Effector memory CD4-positive, alpha-beta T cell (primary cell): ENCODE results near the gene ZNF581.

ENCODE experiments used
- DNase-seq, 3 donors: peaks; one replicate each; pipeline ENCODE4 v3.0.0-alpha.2; 2020
- H3K27ac ChIP-seq: 2 replicates; pipeline ENCODE4 v1.7.0; 2013; ENCODE audit warnings: mild to moderate bottlenecking, low read length, moderate library complexity; ENCODE audit not compliant: insufficient read depth, poor library complexity, severe bottlenecking
- H3K27me3 ChIP-seq: replicated peaks from 2 replicates; pipeline ENCODE4 v1.7.0; 2013; ENCODE audit warnings: mild to moderate bottlenecking, low read length; ENCODE audit not compliant: insufficient read depth, control insufficient read depth, poor library complexity, severe bottlenecking
- H3K36me3 ChIP-seq: 2 replicates; pipeline ENCODE4 v1.7.0; 2013; ENCODE audit warnings: mild to moderate bottlenecking, low read length, moderate library complexity; ENCODE audit not compliant: control insufficient read depth, insufficient read depth
- H3K4me1 ChIP-seq: 2 replicates; pipeline ENCODE4 v1.7.0; 2013; ENCODE audit warnings: low read length, mild to moderate bottlenecking; ENCODE audit not compliant: control insufficient read depth, insufficient read depth, poor library complexity, severe bottlenecking
- H3K4me3 ChIP-seq: 2 replicates; pipeline ENCODE4 v1.7.0; 2013; ENCODE audit warnings: low read length, low read depth, mild to moderate bottlenecking; ENCODE audit not compliant: insufficient read depth, poor library complexity, severe bottlenecking
- H3K9me3 ChIP-seq: 2 replicates; pipeline ENCODE4 v1.7.0; 2013; ENCODE audit warnings: mild to moderate bottlenecking, low read length, moderate library complexity; ENCODE audit not compliant: control insufficient read depth

ZNF581 gene

DNA sequence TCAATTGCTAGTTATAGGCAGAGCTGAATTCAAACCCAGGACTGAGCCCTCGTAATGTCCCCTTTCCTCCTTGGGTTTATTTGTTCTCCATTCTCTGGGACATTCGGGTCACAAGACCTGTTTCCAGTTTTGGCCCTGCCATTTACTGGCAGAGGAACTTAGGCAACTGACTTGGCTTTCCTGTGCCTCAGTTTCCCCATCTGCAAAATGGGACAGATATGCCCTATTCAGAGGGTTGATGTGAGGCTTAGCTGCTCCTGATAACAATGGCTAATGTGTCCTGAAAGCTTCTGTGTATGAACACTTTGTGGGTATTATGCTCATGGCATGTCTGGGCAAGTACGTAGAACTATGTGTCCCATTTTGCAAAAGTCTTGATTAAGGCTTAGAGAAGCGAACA, 42.4 kb upstream of the ZNF581 start:
- Histone ChIP-seq H3K9me3 (no peaks in the 10 kb centered on the region), H3K4me3 (peak overlapping the region; percentile 72), H3K27ac (peak overlapping the region; percentile 92), H3K4me1 (peaks cover 13% of the 10 kb centered on the region), H3K36me3 (no peaks in the 10 kb centered on the region), H3K27me3 (no peaks in the 10 kb centered on the region)
- DNase-seq: no peak

DNA sequence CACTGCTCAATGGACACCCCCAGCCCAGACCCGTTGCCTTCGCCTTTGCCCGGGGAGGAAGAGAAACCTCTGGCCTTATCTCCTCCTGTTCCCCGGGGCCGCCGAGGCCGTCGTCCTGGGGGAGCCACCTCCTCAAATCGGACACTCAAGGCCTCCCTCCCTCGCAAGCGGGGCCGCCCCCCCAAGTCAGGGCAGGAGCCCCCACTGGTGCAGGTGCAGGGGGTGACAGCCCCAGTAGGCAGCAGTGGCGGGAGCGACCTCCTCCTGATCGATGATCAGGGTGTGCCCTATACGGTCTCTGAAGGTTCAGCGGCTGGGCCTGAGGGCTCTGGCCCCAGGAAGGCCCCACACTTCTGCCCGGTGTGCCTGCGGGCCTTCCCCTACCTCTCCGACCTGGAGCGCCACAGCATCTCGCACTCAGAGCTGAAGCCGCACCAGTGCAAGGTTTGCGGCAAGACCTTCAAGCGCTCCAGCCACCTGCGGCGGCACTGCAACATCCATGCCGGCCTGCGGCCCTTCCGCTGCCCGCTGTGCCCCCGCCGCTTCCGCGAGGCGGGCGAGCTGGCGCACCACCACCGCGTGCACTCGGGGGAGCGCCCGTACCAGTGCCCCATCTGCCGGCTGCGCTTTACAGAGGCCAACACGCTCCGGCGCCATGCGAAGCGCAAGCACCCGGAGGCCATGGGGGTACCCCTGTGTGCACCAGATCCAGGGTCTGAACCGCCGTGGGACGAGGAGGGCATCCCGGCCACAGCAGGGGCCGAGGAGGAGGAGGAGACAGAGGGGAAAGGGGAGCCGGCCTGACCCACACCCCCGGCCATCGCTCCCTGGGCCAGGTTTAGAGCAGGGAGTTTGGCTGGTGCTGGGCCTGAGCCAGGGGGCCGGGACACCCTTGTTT, 41.1 kb upstream of the ZNF581 start:
- no peaks in the 10 kb centered on the region for H3K9me3 ChIP-seq
- DNase-seq: no peak
- no peaks in the 10 kb centered on the region for H3K27me3 ChIP-seq
- no peak overlapping the region for H3K4me3 ChIP-seq
- no peaks in the 10 kb centered on the region for H3K36me3 ChIP-seq
- peaks cover 19% of the 10 kb centered on the region for H3K4me1 ChIP-seq
- H3K27ac ChIP-seq: no peak overlapping the region

DNA sequence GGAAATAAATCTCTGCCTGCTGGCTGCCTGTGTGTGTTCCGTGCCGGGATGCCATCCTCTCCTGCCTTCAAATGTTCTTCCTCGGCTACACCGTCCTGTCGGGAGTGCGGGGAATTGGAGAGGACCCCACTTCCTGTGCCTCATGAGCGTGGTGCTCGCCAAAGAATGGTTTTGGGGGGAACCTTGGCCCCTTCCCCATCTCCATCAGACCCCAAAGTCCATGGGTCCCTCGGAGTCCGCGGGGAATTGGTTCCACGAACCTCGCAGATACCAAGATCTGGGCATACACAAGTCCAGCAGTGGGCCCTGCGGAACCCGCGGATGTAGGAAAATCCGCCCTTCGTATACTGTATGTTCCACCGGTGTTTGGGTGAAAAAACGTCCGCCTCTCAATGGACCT, 40.3 kb upstream of the ZNF581 start:
- Histone ChIP-seq H3K36me3 (peaks cover 4% of the 10 kb centered on the region), H3K4me3 (no peak overlapping the region), H3K9me3 (no peaks in the 10 kb centered on the region), H3K27ac (no peak overlapping the region), H3K4me1 (peaks cover 19% of the 10 kb centered on the region), H3K27me3 (no peaks in the 10 kb centered on the region)
- no peak for DNase-seq

DNA sequence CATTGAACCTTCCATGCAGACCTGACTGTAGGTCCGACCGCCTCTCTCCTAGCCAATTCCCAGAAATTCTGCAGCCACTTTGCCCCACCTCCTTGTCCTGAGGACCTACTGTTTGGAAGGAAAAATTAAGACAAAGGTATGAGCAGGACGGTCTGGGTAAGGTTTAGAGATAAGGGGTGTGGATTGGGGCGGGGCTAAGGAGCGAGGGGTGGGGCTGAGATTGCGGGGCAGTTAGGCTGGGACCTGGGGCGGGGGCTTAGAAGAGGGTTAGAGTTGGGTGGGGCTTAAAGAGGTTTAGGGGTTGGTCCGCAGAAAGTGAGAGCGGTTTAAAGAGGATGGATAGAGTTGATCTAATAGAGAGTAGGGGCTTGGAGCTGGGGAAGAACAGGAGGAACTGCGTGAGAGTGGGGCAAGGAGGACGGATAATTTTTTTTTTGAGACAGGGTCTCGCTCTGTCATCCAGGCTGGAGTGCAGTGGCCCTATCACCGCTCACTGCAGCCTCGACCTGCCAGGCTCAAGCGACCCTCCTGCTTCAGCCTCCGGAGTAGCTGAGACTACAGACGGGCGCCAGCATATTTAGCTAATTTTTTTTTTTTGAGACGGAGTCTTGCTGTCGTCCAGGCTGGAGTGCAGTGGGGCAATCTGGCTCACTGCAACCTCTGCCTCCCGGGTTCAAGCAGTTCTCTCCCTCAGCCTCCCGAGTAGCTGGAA, 39.7 kb upstream of the ZNF581 start:
- Histone ChIP-seq H3K27ac (no peak overlapping the region), H3K4me1 (peaks cover 19% of the 10 kb centered on the region), H3K36me3 (peaks cover 4% of the 10 kb centered on the region), H3K27me3 (no peaks in the 10 kb centered on the region), H3K4me3 (no peak overlapping the region), H3K9me3 (no peaks in the 10 kb centered on the region)
- DNase-seq: no peak

DNA sequence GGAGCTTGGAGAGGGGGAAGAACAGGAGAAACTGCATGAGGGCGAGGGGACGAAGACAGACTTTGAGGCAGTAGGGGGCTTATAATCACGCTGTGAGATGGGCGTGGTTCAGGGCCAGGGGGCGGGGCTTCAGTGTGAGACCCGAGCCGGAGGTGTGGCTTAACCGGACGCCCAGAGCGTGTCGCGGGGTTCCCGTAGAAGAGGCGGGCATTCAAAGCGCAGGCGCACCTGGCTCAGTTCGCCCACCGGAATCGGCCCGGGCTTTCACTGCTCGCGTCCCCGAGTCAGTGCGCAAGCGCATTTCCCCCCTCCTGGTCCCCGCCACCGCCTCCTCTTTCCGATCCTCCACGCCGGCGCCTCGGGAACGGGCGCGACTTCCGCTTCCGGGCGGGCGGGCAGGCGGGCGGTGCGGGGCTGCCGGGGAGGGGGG, 38.2 kb upstream of the ZNF581 start:
- no peaks in the 10 kb centered on the region for H3K9me3 ChIP-seq
- peaks cover 10% of the 10 kb centered on the region for H3K36me3 ChIP-seq
- H3K4me1 ChIP-seq: peaks cover 19% of the 10 kb centered on the region
- peak overlapping the region; percentile 52 for H3K4me3 ChIP-seq
- DNase-seq: peak; percentile 96 to 98 (median 98)
- H3K27me3 ChIP-seq: no peaks in the 10 kb centered on the region
- H3K27ac ChIP-seq: peak overlapping the region; percentile 93

DNA sequence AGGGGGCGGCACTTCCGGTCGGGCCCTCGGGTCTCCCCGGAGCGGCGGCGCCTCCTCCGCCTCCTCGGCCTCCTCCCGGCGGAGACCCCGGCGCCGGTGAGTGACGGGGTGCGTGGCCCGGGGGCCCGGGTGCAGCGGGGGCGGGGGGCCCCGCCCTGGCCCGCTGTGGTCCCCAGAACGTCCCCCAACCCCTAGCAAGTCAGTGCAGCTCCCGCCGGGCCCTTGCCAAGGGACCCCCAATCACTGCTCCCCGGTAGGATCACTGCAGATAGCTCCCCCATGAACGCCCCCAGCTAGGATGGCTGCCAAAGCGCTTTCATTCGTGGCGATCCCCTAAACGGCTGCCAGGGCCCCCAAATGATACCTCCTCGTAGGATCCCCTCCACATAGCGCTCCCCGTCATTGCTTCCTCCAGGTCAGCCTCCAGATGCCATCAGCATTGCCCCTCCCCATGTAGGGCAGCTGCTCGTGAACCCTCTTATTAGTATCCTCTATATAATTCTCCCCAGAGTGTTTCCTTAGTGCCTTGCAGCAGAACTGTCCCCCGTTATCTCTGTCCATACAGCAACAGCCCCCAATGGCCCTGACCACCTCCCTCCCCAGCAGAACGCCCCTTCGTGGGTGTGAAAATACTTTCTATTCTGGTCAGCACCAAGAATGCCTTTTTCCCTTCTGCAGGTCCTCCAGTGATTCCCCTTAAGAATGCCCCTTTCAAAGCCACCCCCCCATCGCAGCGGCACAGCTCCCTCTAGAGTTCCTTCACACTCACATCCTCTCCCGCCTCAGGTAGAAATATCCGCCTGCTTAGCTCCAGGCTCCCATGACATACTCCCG, 37.6 kb upstream of the ZNF581 start, which contains the start of gene ZNF865:
Gene ZNF865 (plus strand): TSS at position 11 of the 834 bp plus-strand sequence. CDS start 7,972 bp downstream, outside the sequence.
- peaks cover 14% of the 10 kb centered on the region for H3K4me1 ChIP-seq
- H3K4me3 ChIP-seq: peak within 1 kb of the TSS; percentile 68
- H3K36me3 ChIP-seq: peaks cover 14% of the 10 kb centered on the region
- DNase-seq: peak; percentile 52 to 63 (median 58)
- no peaks in the 10 kb centered on the region for H3K9me3 ChIP-seq
- no peaks in the 10 kb centered on the region for H3K27me3 ChIP-seq
- H3K27ac ChIP-seq: peak within 1 kb of the TSS; percentile 93

DNA sequence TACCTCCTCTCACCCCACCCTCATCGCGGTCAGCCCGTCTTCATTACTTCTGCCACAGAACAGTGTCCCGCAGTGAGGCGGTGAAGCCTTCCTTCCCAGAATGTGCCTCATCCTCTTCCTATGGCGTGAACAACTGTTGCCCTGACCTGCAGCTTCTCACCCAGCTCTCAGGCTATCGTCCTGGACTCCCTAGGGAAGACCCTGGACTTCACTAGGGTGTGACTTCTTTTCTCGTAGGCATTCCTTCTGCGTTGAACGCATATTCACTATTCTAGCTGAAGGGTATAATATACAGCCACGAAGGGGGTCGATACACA, 37.0 kb upstream of the ZNF581 start:
- Histone ChIP-seq H3K36me3 (peaks cover 14% of the 10 kb centered on the region), H3K27me3 (no peaks in the 10 kb centered on the region), H3K27ac (peak overlapping the region; percentile 93), H3K4me3 (peak overlapping the region; percentile 14), H3K9me3 (no peaks in the 10 kb centered on the region), H3K4me1 (peaks cover 12% of the 10 kb centered on the region)
- no peak for DNase-seq

DNA sequence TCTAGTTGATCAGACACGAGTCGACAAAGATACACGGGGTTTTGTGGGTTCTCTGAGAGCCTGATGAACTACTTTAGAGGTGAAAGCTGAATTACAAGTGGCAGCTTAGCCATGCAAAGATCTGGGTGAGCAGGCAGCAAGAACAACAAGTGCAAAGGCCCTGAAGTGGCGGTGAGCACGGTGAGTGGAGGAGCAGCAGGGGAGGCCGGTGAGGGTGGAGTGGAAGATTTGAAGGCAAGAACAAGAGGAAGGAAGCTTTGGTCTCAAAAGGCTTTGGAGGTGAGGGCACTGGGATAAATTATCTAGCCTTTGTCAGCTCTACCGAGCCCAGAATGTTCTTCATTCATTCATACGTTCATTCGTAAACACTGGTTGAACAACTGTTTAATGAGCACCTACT, 36.6 kb upstream of the ZNF581 start:
- no peaks in the 10 kb centered on the region for H3K9me3 ChIP-seq
- no peak overlapping the region for H3K4me3 ChIP-seq
- H3K4me1 ChIP-seq: peaks cover 12% of the 10 kb centered on the region
- no peaks in the 10 kb centered on the region for H3K27me3 ChIP-seq
- DNase-seq: no peak
- peak overlapping the region; percentile 93 for H3K27ac ChIP-seq
- H3K36me3 ChIP-seq: peaks cover 14% of the 10 kb centered on the region

DNA sequence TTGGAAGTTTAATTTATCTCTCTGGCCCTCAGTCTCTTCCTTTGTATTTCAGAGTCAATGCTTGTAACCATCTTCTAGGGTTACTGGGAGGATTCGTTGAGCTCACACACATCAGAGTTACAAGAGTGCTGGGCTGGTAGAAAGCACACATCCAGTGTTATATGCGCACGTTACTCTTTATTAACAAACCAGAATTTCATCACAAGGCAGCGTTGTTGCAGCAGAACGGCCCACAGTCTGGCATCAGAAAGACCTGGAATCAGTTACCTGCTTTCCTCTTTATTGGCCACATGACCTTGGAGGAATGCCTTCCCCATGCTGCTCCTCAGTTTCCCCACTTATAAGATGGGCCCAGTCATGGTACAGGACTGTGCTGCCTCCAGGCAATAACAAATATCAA, 34.1 kb upstream of the ZNF581 start:
- peaks cover 12% of the 10 kb centered on the region for H3K4me1 ChIP-seq
- no peak for DNase-seq

More for the DNA sequence above, 34.1 kb upstream of the ZNF581 start:
- Histone ChIP-seq H3K27me3 (no peaks in the 10 kb centered on the region), H3K4me3 (no peak overlapping the region), H3K9me3 (no peaks in the 10 kb centered on the region), H3K36me3 (peaks cover 14% of the 10 kb centered on the region), H3K27ac (no peak overlapping the region)
